ENCODE data around the gene SAPCD1.

The SAPCD1 gene

DNA sequence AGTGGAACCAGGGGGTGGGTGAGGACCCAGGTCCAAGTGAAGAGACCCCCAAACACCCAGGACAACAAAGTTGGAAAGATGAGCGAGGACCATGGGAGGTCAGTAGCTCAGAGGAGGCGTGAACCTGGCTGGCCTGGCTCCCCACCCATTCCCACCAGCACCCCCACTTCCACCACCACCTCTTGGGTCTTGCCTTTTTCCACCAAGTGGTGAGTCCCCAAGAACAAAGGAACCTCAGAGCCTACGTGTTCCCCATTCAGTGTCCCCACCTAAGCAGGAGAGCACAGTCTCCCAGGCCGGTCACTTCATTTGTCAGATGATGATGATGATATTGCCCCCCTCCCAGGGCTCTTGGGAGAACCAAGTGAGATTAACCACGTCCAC, 15.2 kb downstream of the SAPCD1 start:
- in situ Hi-C loops (cut with MboI; ENCODE audit: low pct_unique_long_range_greater_than_20kb, low sequenced_read_pairs, unreplicated experiment), result no loop called here
- DNase-seq (ENCODE audit: low spot score), result no peak
- no peak for TF ChIP-seq CTCF (IDR thresholded peaks at IDR 0.05; ENCODE audit: extremely low read depth, insufficient read depth, missing control alignments)

DNA sequence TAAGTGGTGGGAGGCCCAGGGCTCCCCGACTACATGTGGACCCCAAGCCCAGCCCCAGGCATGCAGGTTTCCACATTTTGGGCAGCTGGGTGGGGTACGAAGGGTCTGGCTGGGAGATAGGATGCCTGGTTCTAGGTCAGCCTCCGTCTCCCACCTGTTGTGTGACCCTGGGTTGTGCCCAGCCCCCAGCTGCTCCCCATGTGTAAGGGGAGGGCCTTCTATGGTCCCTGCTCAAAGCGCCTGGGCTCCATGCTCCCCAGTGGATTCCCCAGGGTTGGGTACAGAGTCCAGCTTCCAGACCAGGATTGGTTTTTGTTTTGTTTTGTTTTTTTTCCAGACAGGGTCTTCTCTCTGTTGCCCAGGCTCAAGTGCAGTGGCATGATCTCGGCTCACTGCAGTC, 15.7 kb downstream of the SAPCD1 start:
- no peak for TF ChIP-seq CTCF (IDR thresholded peaks at IDR 0.05; ENCODE audit: extremely low read depth, insufficient read depth, missing control alignments)
- DNase-seq (ENCODE audit: low spot score), result no peak
- in situ Hi-C loops (cut with MboI; ENCODE audit: low pct_unique_long_range_greater_than_20kb, low sequenced_read_pairs, unreplicated experiment), result no loop called here

GRCh38 chr6:31778999-31779885, 16.8 kb downstream of the SAPCD1 start:
- TF ChIP-seq CTCF (IDR thresholded peaks at IDR 0.05; ENCODE audit: extremely low read depth, insufficient read depth, missing control alignments), result no peak
- in situ Hi-C loops (cut with MboI; ENCODE audit: low pct_unique_long_range_greater_than_20kb, low sequenced_read_pairs, unreplicated experiment), result no loop called here

DNA sequence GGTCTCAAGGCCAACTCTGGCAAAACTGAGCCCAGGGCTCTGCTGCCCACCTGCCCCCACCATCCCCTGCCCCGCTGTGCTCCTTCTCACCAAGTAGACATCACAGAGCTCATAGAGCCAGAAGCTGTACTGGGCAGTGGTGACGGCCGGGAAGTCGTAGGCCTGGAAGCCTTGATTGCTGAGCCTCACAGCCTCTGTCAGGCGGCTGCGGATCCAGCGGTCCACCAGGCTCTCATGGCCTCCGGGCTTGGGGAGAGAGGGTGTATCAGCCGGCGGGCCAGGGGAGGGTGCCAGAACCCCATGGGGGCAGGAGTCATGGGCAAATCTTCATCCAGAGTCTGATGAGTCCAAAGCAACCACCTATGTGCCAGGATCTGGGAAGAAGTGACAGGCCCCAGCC, 17.5 kb downstream of the SAPCD1 start:
- DNase-seq (ENCODE audit: low spot score), result no peak
- in situ Hi-C loops (cut with MboI; ENCODE audit: low pct_unique_long_range_greater_than_20kb, low sequenced_read_pairs, unreplicated experiment), result no loop called here
- TF ChIP-seq CTCF (IDR thresholded peaks at IDR 0.05; ENCODE audit: extremely low read depth, insufficient read depth, missing control alignments), result no peak

More at GRCh38 chr6:31778999-31779885, 16.8 kb downstream of the SAPCD1 start:
- DNase-seq (ENCODE audit: low spot score), result no peak

- TF ChIP-seq CTCF (IDR thresholded peaks at IDR 0.05; ENCODE audit: extremely low read depth, insufficient read depth, missing control alignments), result no peak
- in situ Hi-C loops (cut with MboI; ENCODE audit: low pct_unique_long_range_greater_than_20kb, low sequenced_read_pairs, unreplicated experiment), result no loop called here
- no peak for DNase-seq (ENCODE audit: low spot score)
Measured at GRCh38 chr6:31780507-31781243, 18.2 kb downstream of the SAPCD1 start.

DNA sequence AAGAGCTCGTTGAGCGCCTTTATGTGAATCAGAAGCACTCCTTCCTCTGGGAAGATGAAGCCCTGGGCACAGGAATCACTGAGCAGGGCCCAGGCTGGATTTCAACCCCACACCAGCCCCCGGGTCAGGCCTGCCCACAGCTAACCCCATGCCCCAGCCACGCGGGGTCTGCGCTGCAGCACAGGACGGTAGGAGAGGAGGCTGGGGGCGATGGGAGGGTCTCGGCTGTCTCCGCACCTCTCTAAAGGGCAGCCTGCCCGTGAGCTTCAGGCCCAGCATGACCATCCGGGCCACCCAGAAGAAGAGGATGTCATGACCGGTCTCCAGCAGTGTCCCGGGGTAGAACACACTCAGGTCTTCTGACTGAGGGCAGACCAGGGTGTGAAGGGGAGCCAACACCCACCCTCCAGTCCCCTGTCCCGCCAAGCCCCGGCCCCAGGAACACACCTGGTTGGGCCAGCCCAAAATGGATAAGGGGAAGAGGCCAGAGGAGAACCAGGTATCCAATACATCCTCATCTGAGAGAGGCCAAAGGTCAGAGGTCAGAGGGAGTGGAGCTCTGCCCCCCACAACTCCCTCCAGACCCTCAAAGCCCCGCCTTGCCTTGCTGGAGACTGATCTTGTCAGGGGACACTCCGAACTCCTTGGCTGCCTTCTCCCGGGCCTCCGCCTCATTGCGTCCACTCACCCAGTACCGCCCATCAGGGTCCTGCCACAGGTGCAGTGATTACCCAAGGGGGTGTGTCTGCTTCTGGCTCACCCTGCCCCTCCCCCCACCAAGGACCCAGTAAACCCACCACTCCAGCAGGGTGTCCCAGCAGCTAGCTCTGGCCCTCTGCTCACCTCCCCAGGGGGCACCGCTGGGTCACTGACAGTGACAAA, 19.0 kb downstream of the SAPCD1 start:
- in situ Hi-C loops (cut with MboI; ENCODE audit: low pct_unique_long_range_greater_than_20kb, low sequenced_read_pairs, unreplicated experiment), result no loop called here
- TF ChIP-seq CTCF (IDR thresholded peaks at IDR 0.05; ENCODE audit: extremely low read depth, insufficient read depth, missing control alignments), result no peak
- DNase-seq (ENCODE audit: low spot score), result no peak
